Kidney (tissue), 14 donors: ENCODE data around the gene MLLT10. TPM values are rescaled to one million over a fixed set of nuclear protein-coding genes. Genes with fewer than 3 reads are reported as not detected.

Source experiments
- DNase-seq, 5 donors: peaks; one replicate each; pipeline ENCODE4 v3.0.0-alpha.2; 2013 to 2020
- FAIRE-seq: peaks from 2 replicates; lab custom pipeline; 2012; peaks lifted over from hg19 to GRCh38; lab: Jason Lieb, UNC
- H3K27ac ChIP-seq, 2 donors: one replicate each; pipeline ENCODE4 v1.7.0; 2013; ENCODE audit warnings: low read depth in 2 of 2, low read length in 2 of 2, inconsistent platforms in 1 of 2
- H3K27me3 ChIP-seq: one replicate; pipeline ENCODE4 v1.7.1; 2013; ENCODE audit warnings: low read length, inconsistent platforms; ENCODE audit not compliant: control insufficient read depth, insufficient read depth
- H3K36me3 ChIP-seq, 3 donors: one replicate each; pipeline versions ENCODE4 v1.7.0 to v1.7.1; 2013; ENCODE audit warnings: low read length in 3 of 3, control low read depth in 1 of 3, inconsistent platforms in 1 of 3; ENCODE audit not compliant: insufficient read depth in 3 of 3, control insufficient read depth in 2 of 3
- H3K4me1 ChIP-seq, 3 donors: one replicate each; pipeline versions ENCODE4 v1.7.0 to v1.7.1; 2013; ENCODE audit warnings: low read length in 3 of 3, inconsistent platforms in 1 of 3, low read depth in 1 of 3; ENCODE audit not compliant: control insufficient read depth in 2 of 3, insufficient read depth in 2 of 3
- H3K4me3 ChIP-seq, 3 donors: one replicate each; pipeline versions ENCODE4 v1.7.0 to v1.8.1; 2013; ENCODE audit warnings: low read length in 3 of 3, control low read depth in 1 of 3, inconsistent platforms in 1 of 3
- H3K9ac ChIP-seq, 3 donors: one replicate each; pipeline versions ENCODE4 v1.7.0 to v1.7.1; 2013; ENCODE audit warnings: low read length in 3 of 3, control low read depth in 1 of 3, inconsistent platforms in 1 of 3
- H3K9me3 ChIP-seq, 3 donors: one replicate each; pipeline versions ENCODE4 v1.7.0 to v1.7.1; 2013; ENCODE audit warnings: low read length in 3 of 3, control low read depth in 1 of 3, inconsistent platforms in 1 of 3; ENCODE audit not compliant: control insufficient read depth in 2 of 3, insufficient read depth in 1 of 3
- intact Hi-C: fragments of 100-400 bp; cut with DNase I; formaldehyde crosslinking; loops from one replicate; pipeline ENCODE4 v1.11.1; 2022
- polyA plus RNA-seq: library from polyadenylated mRNA; stranded (reverse); fragments of 350-450 nt; fragmentation: Illumina TruSeq; extraction: RNeasy Lipid Tissue Mini Kit (QIAGEN cat#74804); gene quantifications from one replicate; pipeline ENCODE4 v1.2.3, GENCODE V29; 2014; ENCODE audit warnings: low read depth, low replicate concordance; ENCODE audit not compliant: insufficient read depth
- total RNA-seq: library from RNA; stranded (reverse); fragmentation: NEBNext Ultra II Directional; extraction: Animal tissue kit (Norgen Biotek cat#: 25700); gene quantifications from one replicate; pipeline ENCODE4 v1.2.1, GENCODE V29; 2021
- TF ChIP-seq, protein P1 (sequence below): IDR thresholded peaks from 3 replicates; pipeline ENCODE4 v1.5.1; 2012; ENCODE audit warnings: mild to moderate bottlenecking, moderate library complexity, borderline replicate concordance; ENCODE audit not compliant: insufficient read depth; ENCODE audit errors: extremely low read depth
- donor health status: control.
- donor health status: control.
- donor health status: control.
- donor health status: control.
- donor health status: control.
- donor health status: DM: yes; HTN: yes; CAD: no.
- donor health status: Normal renal cell carcinoma (clear cell type).

The MLLT10 gene
- total and polyA plus RNA-seq, 2 donors from 2014 or later = 11.0 to 54.2 TPM

DNA sequence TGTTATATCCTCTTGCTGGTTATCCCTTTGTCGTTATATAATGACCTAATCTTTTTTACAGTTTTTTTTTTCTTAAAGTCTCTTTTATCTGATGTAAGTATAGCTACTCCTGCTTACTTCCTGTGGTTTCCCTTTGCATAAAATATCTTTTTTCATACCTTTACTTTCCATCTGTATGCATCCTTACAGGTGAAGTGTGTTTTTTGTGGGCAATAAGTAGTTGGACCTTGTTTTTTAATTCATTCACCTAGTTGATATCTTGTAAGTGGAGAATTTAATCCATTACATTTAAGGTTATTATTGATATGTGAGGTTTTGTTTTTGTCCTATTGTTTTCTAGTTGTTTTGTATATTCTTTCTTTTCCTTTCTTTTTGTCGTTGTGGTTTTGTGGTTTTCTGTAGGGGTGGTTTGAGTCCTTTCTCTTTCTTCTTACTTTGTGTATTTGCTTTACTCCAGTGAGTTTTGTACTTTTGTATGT is 168.6 kb downstream of the MLLT10 start:
- intact Hi-C loops = no loop called here
- peaks cover 0 to 12% (median 3%) of the 10 kb centered on the region in 3 donors for H3K4me1 ChIP-seq
- FAIRE-seq (no peak), DNase-seq (no peak)
- H3K9me3 ChIP-seq = peaks cover 0 to 20% (median 4%) of the 10 kb centered on the region in 3 donors
- H3K36me3 ChIP-seq = peaks cover 0 to 6% (median 0%) of the 10 kb centered on the region in 3 donors
- no peak overlapping the region for H3K27ac ChIP-seq
- no peak overlapping the region for H3K4me3 ChIP-seq
- H3K27me3 ChIP-seq = no peaks in the 10 kb centered on the region
- no peak overlapping the region for H3K9ac ChIP-seq
- TF ChIP-seq, protein P1, sequence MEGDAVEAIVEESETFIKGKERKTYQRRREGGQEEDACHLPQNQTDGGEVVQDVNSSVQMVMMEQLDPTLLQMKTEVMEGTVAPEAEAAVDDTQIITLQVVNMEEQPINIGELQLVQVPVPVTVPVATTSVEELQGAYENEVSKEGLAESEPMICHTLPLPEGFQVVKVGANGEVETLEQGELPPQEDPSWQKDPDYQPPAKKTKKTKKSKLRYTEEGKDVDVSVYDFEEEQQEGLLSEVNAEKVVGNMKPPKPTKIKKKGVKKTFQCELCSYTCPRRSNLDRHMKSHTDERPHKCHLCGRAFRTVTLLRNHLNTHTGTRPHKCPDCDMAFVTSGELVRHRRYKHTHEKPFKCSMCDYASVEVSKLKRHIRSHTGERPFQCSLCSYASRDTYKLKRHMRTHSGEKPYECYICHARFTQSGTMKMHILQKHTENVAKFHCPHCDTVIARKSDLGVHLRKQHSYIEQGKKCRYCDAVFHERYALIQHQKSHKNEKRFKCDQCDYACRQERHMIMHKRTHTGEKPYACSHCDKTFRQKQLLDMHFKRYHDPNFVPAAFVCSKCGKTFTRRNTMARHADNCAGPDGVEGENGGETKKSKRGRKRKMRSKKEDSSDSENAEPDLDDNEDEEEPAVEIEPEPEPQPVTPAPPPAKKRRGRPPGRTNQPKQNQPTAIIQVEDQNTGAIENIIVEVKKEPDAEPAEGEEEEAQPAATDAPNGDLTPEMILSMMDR = no peak

DNA sequence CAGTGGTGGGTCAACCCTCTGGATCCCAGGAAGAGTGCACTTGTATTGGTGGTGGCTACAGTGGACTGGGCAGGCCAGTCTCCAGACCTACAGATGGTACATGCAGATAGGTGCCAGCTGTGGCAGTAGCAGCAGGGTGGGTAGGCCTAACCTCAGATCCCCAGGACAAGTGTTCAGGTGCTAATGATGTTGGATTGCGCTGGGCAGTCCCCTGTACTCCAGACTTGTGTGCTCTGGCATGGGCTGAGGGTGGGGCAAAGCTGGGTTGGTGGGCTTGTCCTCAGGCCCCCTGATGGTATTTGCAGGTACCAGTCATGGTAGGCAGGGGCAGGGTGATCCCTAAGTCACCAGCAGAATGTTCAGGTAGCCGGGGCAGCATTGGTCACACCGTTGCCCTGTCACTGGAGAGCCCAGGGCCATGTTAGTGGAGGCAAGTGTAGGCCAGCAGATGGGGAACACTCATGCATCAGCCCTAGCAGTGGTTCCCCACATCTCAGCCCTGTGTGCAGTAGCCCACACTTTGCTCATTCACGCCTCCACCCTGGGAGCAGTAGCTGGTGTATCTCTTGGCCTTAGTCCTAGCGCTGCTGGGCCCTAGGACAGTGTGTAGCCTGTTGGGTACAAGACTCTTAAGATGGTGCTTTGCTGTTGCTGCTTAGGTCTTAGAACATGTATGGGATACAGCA is 171.3 kb downstream of the MLLT10 start:
- H3K9ac ChIP-seq = no peak overlapping the region
- no peak overlapping the region for H3K4me3 ChIP-seq
- peaks cover 0 to 7% (median 2%) of the 10 kb centered on the region in 3 donors for H3K9me3 ChIP-seq
- peaks cover 0 to 12% (median 3%) of the 10 kb centered on the region in 3 donors for H3K4me1 ChIP-seq
- peaks cover 0 to 8% (median 0%) of the 10 kb centered on the region in 3 donors for H3K36me3 ChIP-seq
- FAIRE-seq = no peak
- H3K27me3 ChIP-seq = no peaks in the 10 kb centered on the region
- TF ChIP-seq, protein P1 = no peak
- no peak for DNase-seq
- intact Hi-C loops = no loop called here
- H3K27ac ChIP-seq = no peak overlapping the region

- FAIRE-seq (no peak), DNase-seq (no peak)
- intact Hi-C loops = no loop called here
- Histone ChIP-seq H3K9ac (no peak overlapping the region), H3K4me3 (no peak overlapping the region), H3K36me3 (peaks cover 0 to 4% (median 0%) of the 10 kb centered on the region in 3 donors), H3K27ac (no peak overlapping the region), H3K4me1 (peaks cover 0 to 12% (median 3%) of the 10 kb centered on the region in 3 donors), H3K9me3 (peaks cover 0 to 1% (median 0%) of the 10 kb centered on the region in 3 donors), H3K27me3 (no peaks in the 10 kb centered on the region)
- TF ChIP-seq, protein P1 = no peak
These were observed 171.8 kb downstream of the MLLT10 start for GRCh38 chr10:21705828-21706176.
